CD4-positive, alpha-beta T cell treated with Interleukin-12 subunit alpha and Interleukin-12 subunit beta, for 1 hour (primary cell): ENCODE results near the gene TMCC2.
"Not testable (repeated sequence)": the region's sequence is repeated elsewhere in the genome, so short reads cannot be mapped to it uniquely, and the experiment has no call there.

ENCODE experiments used
- DNase-seq: peaks from one replicate; pipeline ENCODE4 v3.0.0-alpha.2; 2020

TMCC2 gene

GRCh38 chr1:205227584-205228013 is at the start of gene TMCC2:
TMCC2 (plus strand) TSS chr1:205227946; CDS start chr1:205228565, 619 bp downstream.
- DNase-seq = peak; percentile 82

GRCh38 chr1:205179842-205180241 is 47.9 kb upstream of the TMCC2 start:
- no peak for DNase-seq

- not testable (repeated sequence) for DNase-seq
These were observed 47.4 kb upstream of the TMCC2 start for GRCh38 chr1:205180331-205180730.

GRCh38 chr1:205182930-205183329 is 44.8 kb upstream of the TMCC2 start:
- DNase-seq = no peak

GRCh38 chr1:205183676-205184335 is 43.9 kb upstream of the TMCC2 start:
- no peak for DNase-seq

GRCh38 chr1:205186191-205186590 is 41.6 kb upstream of the TMCC2 start:
- DNase-seq = no peak

GRCh38 chr1:205187420-205187819 is 40.3 kb upstream of the TMCC2 start:
- DNase-seq = no peak

GRCh38 chr1:205188098-205188497 is 39.6 kb upstream of the TMCC2 start:
- DNase-seq = no peak

GRCh38 chr1:205188596-205188995 is 39.1 kb upstream of the TMCC2 start:
- no peak for DNase-seq

GRCh38 chr1:205189131-205189530 is 38.6 kb upstream of the TMCC2 start:
- DNase-seq = no peak

- DNase-seq = no peak
These were observed 36.7 kb upstream of the TMCC2 start for GRCh38 chr1:205190845-205191577.

- no peak for DNase-seq
These were observed 36.1 kb upstream of the TMCC2 start for GRCh38 chr1:205191622-205192021.

GRCh38 chr1:205192287-205192686 is 35.5 kb upstream of the TMCC2 start:
- no peak for DNase-seq

GRCh38 chr1:205199090-205199930 is 28.4 kb upstream of the TMCC2 start:
- peak; percentile 8 for DNase-seq

GRCh38 chr1:205199931-205200299 is 27.8 kb upstream of the TMCC2 start:
- DNase-seq = no peak

- DNase-seq = no peak
These were observed 23.2 kb upstream of the TMCC2 start for GRCh38 chr1:205204552-205204951.

- DNase-seq = no peak
These were observed 22.7 kb upstream of the TMCC2 start for GRCh38 chr1:205205055-205205454.

GRCh38 chr1:205208811-205209210 is 18.9 kb upstream of the TMCC2 start:
- DNase-seq = no peak

GRCh38 chr1:205210756-205211168 is 17.0 kb upstream of the TMCC2 start:
- DNase-seq = peak; percentile 17

- peak; percentile 91 for DNase-seq
These were observed 16.4 kb upstream of the TMCC2 start, which contains the start of gene DSTYK for GRCh38 chr1:205211169-205211838. DSTYK (minus strand) TSS chr1:205211702; CDS start chr1:205211535, 167 bp downstream.

- no peak for DNase-seq
These were observed 15.8 kb upstream of the TMCC2 start for GRCh38 chr1:205211839-205212536.

GRCh38 chr1:205214756-205215155 is 13.0 kb upstream of the TMCC2 start:
- no peak for DNase-seq
